Gastroesophageal sphincter (tissue), 4 donors: ENCODE data around the gene NFATC2. TPM values are rescaled to one million over a fixed set of nuclear protein-coding genes. Genes with fewer than 3 reads are reported as not detected.

ENCODE experiments used
- ATAC-seq: fragments of 150-250 bp; one replicate; pipeline ENCODE4 v1.9.1; 2016; ENCODE audit warnings: mild to moderate bottlenecking, moderate library complexity
- H3K27ac ChIP-seq, 4 donors: fragments of 200-600 bp; sonication (generic) in 3 of 4; 1 replicate in 3 of 4; 2 replicates in 1 of 4; pipeline ENCODE4 v1.5.1; 2016 to 2019
- H3K27me3 ChIP-seq: fragments of 200-600 bp; sonication (generic); one replicate; pipeline ENCODE4 v1.5.1; 2019
- H3K36me3 ChIP-seq, 2 donors: fragments of 200-600 bp; sonication (generic); one replicate each; pipeline ENCODE4 v1.5.1; 2019; ENCODE audit warnings: control low read depth in 1 of 2
- H3K4me1 ChIP-seq, 3 donors: fragments of 200-600 bp; sonication (generic); 1 replicate in 2 of 3; 2 replicates in 1 of 3; pipeline ENCODE4 v1.5.1; 2016 to 2019; ENCODE audit warnings: control low read depth in 2 of 3
- H3K4me3 ChIP-seq, 2 donors: fragments of 200-600 bp; sonication (generic); one replicate each; pipeline ENCODE4 v1.5.1; 2019; ENCODE audit warnings: mild to moderate bottlenecking in 1 of 2, moderate library complexity in 1 of 2
- H3K9me3 ChIP-seq, 3 donors: fragments of 200-600 bp; sonication (generic); one replicate each; pipeline ENCODE4 v1.5.1; 2017 to 2019; ENCODE audit warnings: control low read depth in 2 of 3
- EP300 ChIP-seq: sonication (generic); formaldehyde crosslinking; IDR thresholded peaks from one replicate; pipeline ENCODE4 v1.6.1; 2017; ENCODE audit warnings: antibody characterized with exemption, mild to moderate bottlenecking
- POLR2A ChIP-seq, 2 donors: fragments of 450-650 bp; IDR thresholded peaks; one replicate each; pipeline ENCODE4 v1.6.1; 2017; ENCODE audit warnings: antibody characterized with exemption in 2 of 2, mild to moderate bottlenecking in 2 of 2, moderate library complexity in 1 of 2
- POLR2AphosphoS5 ChIP-seq: sonication (generic); formaldehyde crosslinking; IDR thresholded peaks from one replicate; pipeline ENCODE4 v1.6.1; 2017; ENCODE audit warnings: antibody characterized with exemption
- WGBS, 2 donors: methylation state at CpG; one replicate each; pipeline ENCODE4 v1.1.5; 2018; ENCODE audit warnings: low coverage in 1 of 2; 5-methylcytosine and 5-hydroxymethylcytosine counted together
- total RNA-seq, 4 donors: library from RNA; depleted of rRNA; stranded (reverse); fragments of >200 nt; gene quantifications; one replicate each; pipeline ENCODE4 v1.1.0, GENCODE V29; 2016
- TF ChIP-seq, protein P1 (sequence below), 4 experiments: fragments of 200-600 bp in 2 of 4; fragments of 450-650 bp in 2 of 4; sonication (generic) in 1 of 4; IDR thresholded peaks; one replicate each; pipeline ENCODE4 v1.5.1; 2017 to 2019; ENCODE audit warnings: antibody characterized with exemption in 4 of 4, mild to moderate bottlenecking in 2 of 4, moderate library complexity in 2 of 4

NFATC2 gene
- total RNA-seq, 4 donors from 2014 or later = 4.4 to 20.2 (median 9.0) TPM

DNA sequence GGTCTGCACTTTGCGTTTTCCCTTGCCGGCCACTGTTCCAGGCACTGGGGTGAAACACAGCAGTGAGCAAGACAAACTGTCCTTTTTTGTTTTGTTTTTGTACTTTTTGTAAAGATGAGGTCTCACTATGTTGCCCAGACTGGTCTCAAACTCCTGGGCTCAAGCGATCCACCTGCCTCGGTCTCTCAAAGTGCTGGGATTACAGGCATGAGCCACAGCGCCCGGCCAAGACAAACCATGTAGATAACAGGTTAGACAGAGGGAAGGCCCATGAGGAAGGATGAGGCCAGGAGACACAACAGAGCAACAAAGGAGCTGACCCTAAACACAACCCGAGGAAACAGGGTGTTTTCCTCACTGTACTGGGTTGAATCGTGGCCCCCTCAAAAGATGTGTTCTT is 165.4 kb downstream of the NFATC2 start:
- H3K9me3 ChIP-seq = no peaks in the 10 kb centered on the region
- no peaks in the 10 kb centered on the region for H3K27me3 ChIP-seq
- H3K27ac ChIP-seq = no peak overlapping the region
- H3K4me1 ChIP-seq = peaks cover 0 to 8% (median 0%) of the 10 kb centered on the region in 3 donors
- no peaks in the 10 kb centered on the region for H3K36me3 ChIP-seq
- ATAC-seq = no peak
- no peak overlapping the region for H3K4me3 ChIP-seq
- TF ChIP-seq POLR2AphosphoS5 = no peak
- WGBS, 2 donors = 96% methylated on average over 7 of the region's 8 CpGs; no CpG with 5 or more reads in 1 of the 2 donors

DNA sequence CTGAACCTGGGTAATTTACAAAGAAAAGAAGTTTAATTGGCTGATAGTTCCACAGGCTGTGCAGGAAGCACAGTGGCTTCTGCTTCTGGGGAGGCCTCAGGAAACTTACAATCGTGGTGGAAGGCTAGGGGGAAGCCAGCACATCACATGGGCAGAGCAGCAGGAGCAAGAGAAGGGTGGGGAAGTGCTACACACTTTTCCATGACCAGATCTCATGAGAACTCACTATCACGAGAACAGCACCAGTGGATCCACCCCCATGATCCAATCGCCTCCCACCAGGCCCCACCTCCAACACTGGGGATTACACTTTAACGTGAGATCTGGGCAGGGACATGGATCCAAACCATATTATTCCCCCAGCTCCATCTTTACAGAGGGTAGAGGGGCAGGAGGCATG is 166.4 kb downstream of the NFATC2 start:
- peaks cover 0 to 9% (median 0%) of the 10 kb centered on the region in 3 donors for H3K4me1 ChIP-seq
- 50 to 80% methylated on average over 1 to 4 of the region's 4 CpGs for WGBS, 2 donors
- TF ChIP-seq EP300 (no peak), POLR2AphosphoS5 (no peak), POLR2A (IDR thresholded peaks at IDR 0.05) (no peak)
- TF ChIP-seq, protein P1, sequence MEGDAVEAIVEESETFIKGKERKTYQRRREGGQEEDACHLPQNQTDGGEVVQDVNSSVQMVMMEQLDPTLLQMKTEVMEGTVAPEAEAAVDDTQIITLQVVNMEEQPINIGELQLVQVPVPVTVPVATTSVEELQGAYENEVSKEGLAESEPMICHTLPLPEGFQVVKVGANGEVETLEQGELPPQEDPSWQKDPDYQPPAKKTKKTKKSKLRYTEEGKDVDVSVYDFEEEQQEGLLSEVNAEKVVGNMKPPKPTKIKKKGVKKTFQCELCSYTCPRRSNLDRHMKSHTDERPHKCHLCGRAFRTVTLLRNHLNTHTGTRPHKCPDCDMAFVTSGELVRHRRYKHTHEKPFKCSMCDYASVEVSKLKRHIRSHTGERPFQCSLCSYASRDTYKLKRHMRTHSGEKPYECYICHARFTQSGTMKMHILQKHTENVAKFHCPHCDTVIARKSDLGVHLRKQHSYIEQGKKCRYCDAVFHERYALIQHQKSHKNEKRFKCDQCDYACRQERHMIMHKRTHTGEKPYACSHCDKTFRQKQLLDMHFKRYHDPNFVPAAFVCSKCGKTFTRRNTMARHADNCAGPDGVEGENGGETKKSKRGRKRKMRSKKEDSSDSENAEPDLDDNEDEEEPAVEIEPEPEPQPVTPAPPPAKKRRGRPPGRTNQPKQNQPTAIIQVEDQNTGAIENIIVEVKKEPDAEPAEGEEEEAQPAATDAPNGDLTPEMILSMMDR (IDR thresholded peaks at IDR 0.05) = no peak
- H3K4me3 ChIP-seq = no peak overlapping the region
- no peaks in the 10 kb centered on the region for H3K9me3 ChIP-seq
- no peak overlapping the region for H3K27ac ChIP-seq
- H3K36me3 ChIP-seq = no peaks in the 10 kb centered on the region
- no peak for ATAC-seq
- no peaks in the 10 kb centered on the region for H3K27me3 ChIP-seq

DNA sequence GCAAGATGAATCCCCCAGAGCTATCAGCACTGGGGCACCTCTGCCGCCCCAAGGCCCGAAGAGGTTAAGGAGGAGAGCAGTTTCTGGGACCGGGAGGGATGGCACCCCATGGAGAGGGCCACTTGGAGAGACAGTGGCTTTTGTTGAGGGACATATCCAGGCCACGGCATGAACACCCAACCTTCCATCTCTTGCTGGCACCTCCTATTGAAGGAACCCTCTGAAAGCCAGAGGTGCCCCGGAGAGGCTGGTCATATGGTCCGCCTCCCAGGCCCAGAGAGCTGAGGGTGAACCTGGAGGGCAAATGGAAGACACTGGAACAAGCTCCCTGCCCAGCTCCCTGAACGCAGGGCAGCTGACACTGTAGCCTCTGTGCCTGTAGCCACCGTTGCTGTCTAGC is 167.0 kb downstream of the NFATC2 start:
- H3K4me3 ChIP-seq = no peak overlapping the region
- H3K27me3 ChIP-seq = no peaks in the 10 kb centered on the region
- peaks cover 0 to 9% (median 0%) of the 10 kb centered on the region in 3 donors for H3K4me1 ChIP-seq
- H3K27ac ChIP-seq = no peak overlapping the region
- no peaks in the 10 kb centered on the region for H3K9me3 ChIP-seq
- no peaks in the 10 kb centered on the region for H3K36me3 ChIP-seq
- WGBS, 2 donors = 91 to 94% methylated on average over 3 to 7 of the region's 8 CpGs
- TF ChIP-seq, protein P1 (IDR thresholded peaks at IDR 0.05) = no peak
- TF ChIP-seq POLR2AphosphoS5 = no peak
- no peak for TF ChIP-seq POLR2A (IDR thresholded peaks at IDR 0.05)
- TF ChIP-seq EP300 = no peak
- ATAC-seq = no peak

DNA sequence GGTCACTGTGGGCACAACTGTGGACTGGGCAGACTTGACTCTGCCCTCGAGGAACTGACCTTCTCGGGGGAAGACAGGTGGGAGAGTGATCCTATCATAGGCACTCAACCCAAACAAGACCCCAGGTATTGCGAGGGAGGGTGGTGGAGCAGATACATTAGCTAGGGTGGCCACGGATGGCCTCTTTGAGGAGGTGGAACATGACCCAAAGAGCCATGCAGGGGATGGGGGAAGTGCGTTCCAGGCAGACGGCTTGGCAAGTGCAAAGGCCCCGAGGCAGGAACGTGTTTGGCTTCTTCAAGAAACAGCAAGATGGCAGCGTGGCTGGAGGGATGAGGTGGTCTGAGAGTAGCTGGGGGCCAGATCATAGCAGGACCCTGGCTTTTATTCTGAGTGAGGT is 167.6 kb downstream of the NFATC2 start:
- Histone ChIP-seq H3K36me3 (no peaks in the 10 kb centered on the region), H3K4me1 (peaks cover 0 to 9% (median 0%) of the 10 kb centered on the region in 3 donors), H3K27ac (no peak overlapping the region), H3K4me3 (no peak overlapping the region), H3K27me3 (no peaks in the 10 kb centered on the region), H3K9me3 (no peaks in the 10 kb centered on the region)
- TF ChIP-seq EP300 (no peak), POLR2A (IDR thresholded peaks at IDR 0.05) (no peak), POLR2AphosphoS5 (no peak)
- TF ChIP-seq, protein P1 (IDR thresholded peaks at IDR 0.05) = no peak
- no peak for ATAC-seq
- 90 to 100% methylated on average over 1 to 7 of the region's 9 CpGs for WGBS, 2 donors

DNA sequence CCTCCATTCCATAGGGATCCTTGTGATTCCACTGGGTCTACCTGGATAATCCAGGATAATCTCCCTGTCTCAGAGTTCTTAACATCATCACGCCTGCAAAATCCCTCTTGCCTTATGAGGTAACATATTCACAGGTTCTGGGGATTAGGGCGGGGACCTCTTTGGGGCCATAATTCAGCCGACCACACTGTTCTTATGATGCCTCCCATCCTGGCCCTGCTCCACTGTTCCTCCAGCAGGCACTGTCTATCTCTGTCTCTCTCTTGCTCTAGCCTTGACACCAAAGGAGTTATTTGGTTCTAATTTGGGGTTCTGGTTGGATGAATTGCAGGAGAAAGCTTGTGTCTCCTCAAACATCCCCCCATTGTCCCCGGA is 168.1 kb downstream of the NFATC2 start:
- no peaks in the 10 kb centered on the region for H3K36me3 ChIP-seq
- no peak for ATAC-seq
- peaks cover 0 to 9% (median 0%) of the 10 kb centered on the region in 3 donors for H3K4me1 ChIP-seq
- no peak overlapping the region for H3K27ac ChIP-seq
- H3K27me3 ChIP-seq = no peaks in the 10 kb centered on the region
- no peaks in the 10 kb centered on the region for H3K9me3 ChIP-seq
- TF ChIP-seq POLR2AphosphoS5 (no peak), EP300 (no peak), POLR2A (IDR thresholded peaks at IDR 0.05) (no peak)
- TF ChIP-seq, protein P1 (IDR thresholded peaks at IDR 0.05) = no peak
- 90 to 93% methylated on average over 3 of the region's 4 CpGs for WGBS, 2 donors
- no peak overlapping the region for H3K4me3 ChIP-seq
